Fibroblast of the conjunctiva (primary cell): ENCODE data around the gene UQCC2.

ENCODE experiments used
- DNase-seq: peaks from one replicate; pipeline ENCODE4 v3.0.0-alpha.2; 2010; ENCODE audit warnings: low read depth

Gene UQCC2

DNA sequence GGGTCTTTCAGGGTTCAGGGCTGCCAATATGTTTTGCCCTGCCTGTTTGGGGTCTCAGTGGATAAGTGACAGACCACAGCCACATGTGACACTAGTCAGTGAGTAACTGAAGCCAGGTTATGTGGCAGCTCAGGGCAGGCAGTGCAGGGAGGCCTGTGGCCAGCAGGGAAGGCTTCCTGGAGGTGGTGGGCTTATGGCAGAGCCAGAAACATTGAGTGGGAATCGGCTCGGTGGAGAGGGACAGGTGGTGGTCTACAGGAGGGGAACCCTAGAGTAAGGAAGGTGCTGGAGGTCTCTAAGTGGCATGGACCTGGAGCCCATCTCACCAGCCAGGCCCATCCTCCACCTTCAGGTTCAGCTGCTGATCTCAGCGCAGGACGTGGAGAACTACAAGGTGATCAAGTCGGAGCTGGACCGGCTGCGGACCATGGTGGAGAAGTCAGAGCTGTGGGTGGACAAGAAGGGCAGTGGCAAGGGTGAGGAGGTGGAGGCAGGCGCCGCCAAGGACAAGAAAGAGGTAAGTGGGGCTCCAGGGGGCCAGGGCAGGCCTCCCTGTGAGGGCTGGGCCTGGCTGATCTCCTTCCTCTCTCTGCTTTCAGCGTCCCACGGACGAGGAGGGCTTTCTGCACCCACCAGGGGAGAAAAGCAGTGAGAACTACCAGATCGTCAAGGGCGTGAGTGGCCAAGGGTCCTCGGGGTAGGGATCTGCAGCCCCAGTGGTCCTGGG lies 34.9 kb downstream of the UQCC2 start:
- no peak for DNase-seq

DNA sequence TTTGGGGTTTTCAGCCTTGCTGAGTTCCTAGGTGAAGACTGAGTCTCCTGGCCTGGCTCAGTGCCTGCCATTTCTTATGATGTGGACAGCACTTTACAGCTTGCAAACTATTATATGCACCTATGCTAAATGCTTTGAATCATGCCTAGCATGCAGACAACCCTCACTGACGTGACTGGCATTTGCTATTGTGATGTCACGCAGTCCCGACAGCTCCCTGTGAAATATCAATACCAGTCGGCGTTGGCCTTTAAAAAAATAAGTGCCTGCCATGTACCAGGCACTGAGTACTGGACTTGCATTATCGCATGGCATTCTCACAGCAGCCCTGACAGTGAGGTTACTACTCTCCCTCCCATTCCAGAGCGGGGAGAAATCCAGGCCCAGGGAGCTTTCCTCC lies 35.5 kb downstream of the UQCC2 start:
- DNase-seq, result no peak

DNA sequence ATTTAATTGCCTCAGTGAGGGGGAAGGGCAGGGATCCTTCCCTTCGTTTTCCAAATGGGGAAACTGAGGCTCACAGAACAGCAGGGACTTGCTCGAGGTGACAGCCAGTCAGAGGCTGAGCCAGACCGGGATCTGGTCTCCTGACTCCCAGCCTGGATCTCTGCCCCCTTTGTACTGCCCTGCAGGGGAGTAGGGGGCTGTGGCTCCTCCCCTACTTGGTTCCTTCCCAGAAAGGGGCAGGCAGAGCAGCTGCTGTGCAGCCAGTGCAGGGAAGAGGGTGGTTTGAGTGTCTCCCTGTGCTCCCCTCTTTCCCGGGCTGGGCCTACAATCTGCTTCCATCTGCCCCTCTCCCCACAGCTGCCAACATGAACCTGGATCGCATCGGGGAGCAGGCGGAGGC lies 37.6 kb downstream of the UQCC2 start:
- DNase-seq, result no peak

DNA sequence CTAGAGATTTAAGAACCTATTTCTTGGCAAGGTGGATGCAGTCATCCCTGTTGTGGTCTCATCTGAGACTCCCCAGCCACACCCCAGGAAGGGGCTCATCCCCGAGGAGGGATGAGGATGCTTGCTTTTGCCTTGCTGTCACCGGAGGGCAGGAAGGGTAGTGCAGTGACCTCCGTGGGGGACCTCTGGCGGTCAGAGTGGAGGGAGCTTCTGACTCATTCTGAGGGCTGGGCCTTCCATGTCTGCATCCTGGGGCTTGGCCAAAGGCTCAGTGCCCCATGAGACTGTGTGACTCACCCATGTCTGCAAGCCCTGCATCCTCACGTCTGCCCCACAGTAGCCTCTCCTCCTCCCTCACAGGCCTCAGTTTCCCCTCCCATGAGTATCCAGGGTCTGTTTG lies 38.7 kb downstream of the UQCC2 start:
- DNase-seq, result peak; percentile 93

DNA sequence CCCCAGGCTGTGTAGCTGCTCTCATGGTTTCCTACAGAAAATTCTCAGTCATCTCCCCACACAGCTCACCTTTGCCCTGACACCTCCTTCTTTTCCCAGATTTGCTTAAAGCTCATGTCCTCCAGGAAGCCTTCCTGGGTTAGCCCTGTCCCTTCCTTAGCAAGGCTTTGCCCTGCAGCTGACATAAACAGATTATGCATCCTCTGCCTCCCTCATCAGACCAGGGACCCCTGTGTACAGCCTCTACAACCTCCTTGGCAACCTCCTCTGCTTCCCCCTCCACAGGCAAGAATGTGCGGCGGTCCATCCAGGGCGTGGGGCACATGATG lies 39.8 kb downstream of the UQCC2 start:
- DNase-seq, result no peak

DNA sequence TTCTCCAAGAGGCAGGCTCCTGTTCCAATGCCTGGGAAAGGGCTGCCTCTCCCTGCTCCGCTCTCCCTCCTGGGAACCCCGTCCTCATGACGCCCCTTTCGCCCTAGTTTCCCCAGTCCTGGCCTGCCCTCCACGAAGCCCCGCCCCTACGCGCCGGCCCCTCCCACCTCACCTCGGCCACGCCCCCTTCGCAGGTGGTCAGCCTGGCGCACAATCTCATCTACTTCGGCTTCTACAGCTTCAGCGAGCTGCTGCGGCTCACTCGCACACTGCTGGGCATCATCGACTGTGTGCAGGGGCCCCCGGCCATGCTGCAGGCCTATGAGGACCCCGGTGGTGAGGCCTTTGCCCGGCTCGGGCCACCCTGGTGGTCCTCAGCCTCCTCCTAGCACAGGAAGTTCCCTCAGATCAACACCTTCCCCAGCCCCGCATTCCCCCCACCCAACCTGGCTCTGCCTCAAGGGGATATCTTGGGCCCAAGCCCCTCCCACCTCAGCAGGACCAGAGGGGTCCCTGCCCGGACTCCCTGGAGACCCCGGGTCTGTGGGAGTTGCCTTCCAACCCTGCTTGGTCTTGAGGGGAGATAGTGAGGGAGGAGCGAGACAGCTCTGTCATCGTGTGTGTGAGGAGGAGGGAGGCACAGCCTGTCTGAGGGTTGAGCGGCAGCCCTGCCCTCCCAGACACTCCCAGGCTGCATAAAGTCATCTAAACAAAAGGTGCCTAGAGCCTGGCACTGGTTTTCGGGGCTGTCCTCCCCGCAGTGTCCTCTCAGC lies 40.3 kb downstream of the UQCC2 start:
- no peak for DNase-seq

DNA sequence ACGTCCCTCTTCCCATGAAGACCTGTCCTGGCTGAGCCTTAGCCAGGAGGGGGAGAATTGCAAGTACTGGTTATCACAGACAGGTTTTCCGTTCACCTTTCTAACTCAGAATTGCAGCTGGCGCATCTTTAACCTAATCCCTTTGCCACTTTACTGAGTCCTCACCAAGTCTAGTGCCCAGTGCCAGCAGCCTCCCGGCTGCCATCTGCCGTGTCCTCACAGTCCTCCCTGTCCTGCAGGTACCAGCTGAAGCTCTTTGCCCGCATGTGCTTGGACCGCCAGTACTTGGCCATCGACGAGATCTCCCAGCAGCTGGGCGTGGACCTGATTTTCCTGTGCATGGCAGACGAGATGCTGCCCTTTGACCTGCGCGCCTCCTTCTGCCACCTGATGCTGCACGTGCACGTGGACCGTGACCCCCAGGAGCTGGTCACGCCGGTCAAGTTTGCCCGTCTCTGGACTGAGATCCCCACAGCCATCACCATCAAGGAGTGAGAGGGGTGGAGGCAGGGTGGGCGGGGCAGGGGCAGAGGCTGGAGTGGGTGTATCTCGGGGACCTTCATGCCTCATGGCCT lies 41.3 kb downstream of the UQCC2 start:
- DNase-seq, result no peak

DNA sequence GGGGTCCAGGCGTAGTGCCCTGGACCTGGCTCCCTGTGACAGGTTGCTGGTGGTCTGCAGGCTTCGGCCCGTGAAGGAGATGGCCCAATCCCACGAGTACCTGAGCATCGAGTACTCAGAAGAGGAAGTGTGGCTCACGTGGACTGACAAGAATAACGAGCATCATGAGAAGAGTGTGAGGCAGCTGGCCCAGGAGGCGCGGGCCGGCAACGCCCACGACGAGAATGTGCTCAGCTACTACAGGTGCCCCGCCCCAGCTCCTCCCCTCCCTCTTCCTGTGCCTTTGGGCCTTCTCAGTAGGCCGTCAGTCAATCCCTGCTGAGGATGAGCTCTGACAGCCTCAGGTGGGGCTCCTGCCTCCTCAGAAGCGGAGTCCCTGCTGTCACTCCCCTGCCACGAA lies 42.6 kb downstream of the UQCC2 start:
- DNase-seq, result no peak

DNA sequence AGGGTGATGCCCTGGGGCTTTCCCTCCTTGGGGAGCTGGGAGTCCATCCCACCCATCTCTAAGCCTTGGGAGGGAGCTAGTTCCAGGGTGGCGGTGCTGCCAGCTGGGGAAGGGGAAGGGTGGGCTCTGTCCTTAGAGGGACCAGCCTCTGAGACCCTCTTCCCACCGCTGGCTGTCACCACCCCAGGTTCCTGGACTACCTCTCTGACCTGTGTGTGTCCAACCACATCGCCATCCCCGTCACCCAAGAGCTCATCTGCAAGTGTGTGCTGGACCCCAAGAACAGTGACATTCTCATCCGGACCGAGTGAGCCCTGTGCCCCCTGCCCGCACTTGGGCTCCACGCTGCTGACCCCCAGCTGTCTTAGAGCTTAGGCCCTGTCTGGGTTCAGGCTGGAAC lies 43.2 kb downstream of the UQCC2 start:
- no peak for DNase-seq

DNA sequence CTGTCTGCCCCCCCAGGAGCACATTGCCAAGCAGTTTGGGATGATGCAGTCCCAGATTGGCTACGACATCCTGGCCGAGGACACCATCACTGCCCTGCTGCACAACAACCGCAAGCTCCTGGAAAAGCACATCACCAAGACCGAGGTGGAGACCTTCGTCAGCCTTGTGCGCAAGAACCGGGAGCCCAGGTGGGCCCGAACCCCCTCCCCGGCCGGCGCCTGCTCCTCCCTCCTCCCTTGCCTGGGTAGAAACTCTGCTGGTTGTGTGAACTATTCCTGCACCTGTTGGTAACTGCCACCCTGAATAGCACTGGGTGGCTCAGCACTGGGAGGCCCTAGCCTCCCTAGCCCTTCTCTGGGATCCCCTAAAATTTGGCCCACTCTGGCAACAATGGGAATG lies 43.7 kb downstream of the UQCC2 start:
- DNase-seq, result no peak

DNA sequence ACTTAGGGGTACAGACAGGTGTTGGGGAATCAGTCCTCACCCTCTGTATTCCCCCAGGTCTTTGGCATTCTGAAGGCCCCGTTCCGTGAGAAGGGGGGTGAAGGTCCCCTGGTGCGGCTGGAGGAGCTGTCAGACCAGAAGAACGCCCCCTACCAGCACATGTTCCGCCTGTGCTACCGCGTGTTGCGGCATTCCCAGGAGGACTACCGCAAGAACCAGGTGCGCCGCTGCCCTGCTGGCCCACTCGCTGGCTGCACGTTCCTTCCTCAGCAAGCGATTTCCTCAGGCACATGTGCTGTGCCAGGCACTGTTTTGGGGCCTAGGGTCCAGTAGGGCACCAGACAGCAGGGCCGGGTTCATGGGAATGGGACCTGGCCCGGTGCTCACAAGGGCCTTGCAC lies 44.4 kb downstream of the UQCC2 start:
- no peak for DNase-seq

DNA sequence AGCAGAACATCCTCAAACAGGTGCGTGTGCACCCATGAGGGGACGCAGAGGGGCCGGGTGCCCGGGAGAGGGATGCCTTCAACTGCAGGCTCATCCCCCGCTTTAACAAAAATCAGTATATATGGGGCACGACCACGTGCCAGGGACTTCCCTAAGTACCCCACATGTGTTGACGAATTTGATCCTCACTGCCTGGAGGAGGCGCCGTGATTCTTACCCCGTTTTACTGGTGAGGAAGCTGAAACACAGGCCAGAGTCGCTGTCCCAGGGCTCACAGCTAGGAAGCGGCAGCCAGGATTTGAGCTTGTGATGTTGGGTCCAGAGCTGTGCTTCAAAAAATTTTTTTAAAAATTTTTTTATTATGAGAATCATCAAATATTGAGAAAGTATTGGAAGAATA lies 45.5 kb downstream of the UQCC2 start:
- DNase-seq, result no peak

DNA sequence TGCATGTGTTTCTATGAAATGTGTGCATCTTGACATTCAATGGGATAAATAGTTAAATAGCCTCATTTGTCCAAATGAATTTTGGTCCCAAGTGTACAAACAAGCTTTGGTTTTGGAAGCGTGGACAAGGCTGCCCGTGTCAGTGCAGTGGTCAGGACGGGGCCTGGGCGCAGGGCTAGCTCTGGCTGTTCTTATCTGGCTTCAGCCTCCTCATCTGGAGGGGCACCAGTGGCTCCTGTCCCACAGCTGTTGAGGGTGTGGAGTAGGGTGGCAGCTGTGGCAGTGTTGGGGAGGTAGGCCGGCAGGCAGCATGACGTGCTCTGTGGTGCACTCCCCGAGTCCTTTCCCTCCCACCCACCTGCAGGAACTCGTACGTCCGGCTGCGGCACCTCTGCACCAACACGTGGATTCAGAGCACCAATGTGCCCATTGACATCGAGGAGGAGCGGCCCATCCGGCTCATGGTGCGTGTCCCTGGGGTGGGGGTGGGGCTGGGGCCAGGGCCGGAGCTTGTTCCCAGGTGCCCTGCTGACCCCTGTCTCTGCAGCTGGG lies 46.9 kb downstream of the UQCC2 start:
- DNase-seq, result no peak

DNA sequence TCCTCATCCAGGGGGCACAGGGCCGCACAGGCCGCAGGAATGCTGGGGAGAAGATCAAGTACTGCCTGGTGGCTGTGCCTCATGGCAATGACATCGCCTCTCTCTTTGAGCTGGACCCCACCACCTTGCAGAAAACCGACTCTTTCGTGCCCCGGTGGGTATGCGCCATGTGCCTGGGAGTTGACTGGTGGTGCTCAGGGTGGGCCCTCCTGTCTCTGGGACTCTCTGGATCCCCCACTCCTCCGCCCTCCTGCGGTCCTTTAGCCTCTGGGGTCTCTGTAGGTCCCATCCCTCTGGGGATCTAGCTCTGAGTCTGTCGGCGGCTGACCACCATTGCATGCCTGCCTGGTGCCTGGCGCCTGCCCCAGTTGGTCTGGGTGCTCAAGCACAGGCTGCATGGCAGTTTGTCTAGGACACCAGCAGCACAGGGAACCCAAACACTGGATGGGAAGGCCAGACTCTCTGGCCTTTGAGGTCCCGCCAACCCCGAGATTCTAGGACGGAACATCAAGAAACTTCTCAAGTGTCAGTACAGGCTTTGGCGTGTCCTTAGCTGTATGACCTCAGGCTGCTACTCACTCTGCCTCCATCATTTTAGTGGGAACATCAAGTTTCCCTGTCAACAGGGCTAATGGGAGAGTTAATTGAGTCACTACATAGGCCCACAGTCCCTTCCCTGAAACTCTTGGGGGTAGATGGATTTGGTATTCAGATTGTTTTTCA lies 47.6 kb downstream of the UQCC2 start:
- no peak for DNase-seq

DNA sequence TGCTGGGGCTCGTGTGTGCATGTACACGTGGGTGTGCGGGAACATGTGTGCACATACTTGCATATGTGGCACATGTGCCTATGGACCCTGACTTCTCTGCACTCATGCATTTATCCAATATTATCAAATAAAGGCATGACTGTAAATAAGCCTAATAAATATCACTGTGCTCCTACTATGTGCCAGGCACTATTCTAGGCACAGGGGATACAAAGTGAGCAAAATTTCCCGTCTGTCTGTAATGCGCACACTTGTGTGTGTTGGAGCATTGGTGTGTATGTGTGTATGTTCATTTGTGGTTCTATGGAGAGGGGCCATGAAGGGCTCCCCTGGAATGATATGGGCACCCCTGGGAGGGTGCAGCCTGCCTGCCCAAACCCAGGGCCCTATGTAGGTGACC lies 48.5 kb downstream of the UQCC2 start:
- no peak for DNase-seq

DNA sequence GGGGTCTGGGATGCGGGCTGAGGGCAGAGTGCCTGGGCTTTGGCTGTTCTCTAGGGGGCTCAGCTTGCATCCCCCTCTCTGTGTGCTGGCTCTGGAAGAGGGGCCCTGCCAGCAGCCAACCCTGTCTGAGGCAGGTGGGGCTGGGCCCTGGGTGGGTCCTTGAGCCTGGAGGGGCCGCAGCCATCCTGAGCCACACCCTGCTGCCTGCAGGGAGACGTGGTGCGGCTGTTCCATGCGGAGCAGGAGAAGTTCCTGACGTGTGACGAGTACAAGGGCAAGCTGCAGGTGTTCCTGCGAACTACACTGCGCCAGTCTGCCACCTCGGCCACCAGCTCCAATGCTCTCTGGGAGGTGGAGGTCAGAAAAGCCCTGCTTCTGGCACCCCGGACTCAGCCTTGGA lies 49.2 kb downstream of the UQCC2 start:
- no peak for DNase-seq

DNA sequence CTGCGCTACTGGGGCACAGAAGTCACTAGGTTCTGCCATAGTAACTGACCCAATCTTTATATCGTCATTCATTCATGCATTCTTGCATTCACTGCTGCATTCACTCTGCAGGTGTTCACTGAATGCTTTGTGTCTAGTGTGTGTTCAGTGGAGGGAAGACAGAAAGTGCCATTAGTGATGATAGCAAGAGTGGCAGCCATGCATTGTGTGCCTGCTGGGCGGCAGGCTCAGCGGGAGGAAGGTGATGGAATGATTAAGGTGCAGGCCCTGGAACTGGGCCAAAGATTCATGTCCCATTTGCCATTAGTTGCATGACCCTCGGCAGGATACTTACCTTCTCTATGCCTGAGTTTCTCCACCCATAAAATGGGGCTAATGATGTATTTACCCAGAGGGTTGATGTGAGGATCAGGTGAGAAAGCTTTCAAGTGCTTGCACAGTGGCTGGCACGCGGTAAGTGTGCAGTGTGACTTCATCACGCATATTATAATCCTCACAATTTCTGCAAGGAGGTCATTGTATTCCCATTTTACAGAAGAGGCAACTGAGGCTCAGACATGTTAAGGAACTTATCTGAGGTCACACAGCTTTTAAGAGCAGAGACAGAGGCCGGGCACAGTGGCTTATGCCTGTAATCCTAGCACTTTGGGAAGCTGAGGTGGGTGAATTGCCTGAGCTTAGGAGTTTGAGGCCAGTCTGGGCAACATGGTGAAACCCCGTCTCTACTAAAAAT lies 50.2 kb downstream of the UQCC2 start:
- DNase-seq, result no peak

DNA sequence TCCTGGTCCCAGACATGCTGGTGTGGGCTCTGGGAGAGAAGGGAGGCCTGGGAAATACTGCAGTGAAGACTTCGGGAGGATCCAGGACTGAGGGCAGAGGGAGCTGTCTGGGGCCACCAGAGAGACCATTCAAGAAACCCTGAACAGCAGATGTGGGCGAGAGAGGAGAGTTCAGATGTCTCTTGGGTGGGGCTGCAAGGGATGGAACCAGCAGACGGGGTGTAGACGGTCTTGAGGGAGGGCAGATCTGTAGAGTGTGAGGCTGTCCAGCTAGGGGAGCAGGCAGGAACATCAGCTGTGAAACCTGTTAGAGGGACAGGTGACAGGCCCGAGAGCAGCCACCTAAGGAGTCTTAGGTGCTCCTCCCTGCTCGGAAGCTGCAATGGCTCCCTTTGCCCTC lies 51.5 kb downstream of the UQCC2 start:
- no peak for DNase-seq

DNA sequence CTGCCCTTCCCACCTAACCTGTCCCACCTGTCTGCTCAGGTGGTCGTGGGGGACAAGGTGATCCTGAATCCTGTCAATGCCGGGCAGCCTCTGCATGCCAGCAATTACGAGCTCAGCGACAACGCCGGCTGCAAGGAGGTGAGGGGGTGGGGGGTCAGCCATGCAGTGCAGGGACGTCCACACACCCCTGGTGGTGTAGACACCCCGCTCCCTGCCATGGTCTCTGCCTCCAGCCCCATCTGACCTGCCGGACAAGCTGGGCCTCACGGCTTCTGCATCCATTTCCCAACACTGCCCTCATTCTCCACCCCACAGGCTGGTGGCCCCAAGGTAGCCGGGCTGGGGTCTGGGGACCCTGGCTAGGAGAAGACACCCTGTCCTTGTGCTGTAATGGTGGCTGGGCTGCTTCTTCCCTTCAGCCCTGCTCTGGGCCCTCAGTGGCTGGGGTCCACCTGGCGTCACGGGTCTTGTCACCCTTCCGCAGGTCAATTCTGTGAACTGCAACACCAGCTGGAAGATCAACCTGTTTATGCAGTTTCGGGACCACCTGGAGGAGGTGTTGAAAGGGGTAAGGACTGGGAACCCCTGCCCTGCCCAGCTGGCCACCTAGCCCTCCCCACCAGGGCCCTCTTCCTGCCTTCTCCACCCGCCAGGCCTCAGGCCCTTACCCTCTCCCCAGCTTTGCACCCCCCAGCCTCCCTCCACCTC lies 52.4 kb downstream of the UQCC2 start:
- no peak for DNase-seq

DNA sequence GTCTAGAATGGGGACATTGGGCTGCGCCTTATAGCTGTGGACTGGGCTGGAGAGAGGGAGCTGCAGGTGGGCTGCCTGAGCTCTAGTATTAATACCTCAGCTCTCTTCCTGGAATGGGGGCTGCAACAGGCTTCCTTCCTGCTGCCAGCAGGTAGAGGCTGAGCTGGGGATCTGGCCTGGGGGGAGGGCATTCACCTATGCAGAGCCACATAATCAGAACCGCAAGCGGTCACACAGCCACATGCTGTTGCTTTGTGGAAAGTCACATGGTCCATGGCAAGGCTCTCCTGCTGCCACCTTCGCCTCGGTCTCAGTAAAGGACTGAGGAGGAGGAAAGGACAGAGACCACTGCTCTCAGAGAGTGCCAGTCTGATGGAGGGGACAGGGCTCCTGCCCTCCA lies 54.7 kb downstream of the UQCC2 start:
- DNase-seq, result no peak

DNA sequence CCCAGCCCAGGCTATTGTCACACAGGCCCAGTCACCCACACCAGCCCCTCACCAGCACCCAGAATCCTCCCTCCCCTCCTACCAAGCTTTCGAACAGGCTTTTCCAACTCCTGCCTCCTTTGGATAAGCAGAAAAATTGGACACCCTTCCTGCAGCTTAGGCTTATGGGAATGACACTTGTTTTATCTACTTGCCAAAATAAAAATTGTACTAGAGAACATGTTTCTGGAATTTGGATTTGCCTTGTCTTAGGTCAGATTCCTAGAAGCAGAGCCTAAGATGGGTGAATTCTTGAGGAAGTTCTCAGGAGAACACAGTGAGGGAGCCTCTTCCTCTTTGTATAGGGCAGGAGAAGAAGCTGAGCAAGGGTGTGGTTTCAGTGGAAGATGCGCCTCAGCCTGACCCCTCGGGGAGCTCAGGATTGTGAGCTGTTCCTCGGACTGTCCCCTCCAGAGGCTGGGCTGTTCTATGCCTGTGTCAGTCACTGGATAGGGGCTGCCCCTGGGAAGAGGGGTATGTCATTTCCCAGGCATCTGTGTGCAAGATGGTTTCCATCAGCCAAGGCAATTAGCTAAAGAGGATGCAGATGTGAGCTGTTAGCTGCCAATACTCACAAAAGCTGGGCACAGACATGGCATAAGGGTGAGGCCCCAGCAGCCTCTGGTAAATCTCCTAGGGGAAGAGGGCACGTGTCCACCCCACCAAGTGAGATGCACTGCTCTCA lies 56.5 kb downstream of the UQCC2 start:
- DNase-seq, result peak; percentile 40
